ENCODE data around the gene IL4I1.

IL4I1 gene

DNA sequence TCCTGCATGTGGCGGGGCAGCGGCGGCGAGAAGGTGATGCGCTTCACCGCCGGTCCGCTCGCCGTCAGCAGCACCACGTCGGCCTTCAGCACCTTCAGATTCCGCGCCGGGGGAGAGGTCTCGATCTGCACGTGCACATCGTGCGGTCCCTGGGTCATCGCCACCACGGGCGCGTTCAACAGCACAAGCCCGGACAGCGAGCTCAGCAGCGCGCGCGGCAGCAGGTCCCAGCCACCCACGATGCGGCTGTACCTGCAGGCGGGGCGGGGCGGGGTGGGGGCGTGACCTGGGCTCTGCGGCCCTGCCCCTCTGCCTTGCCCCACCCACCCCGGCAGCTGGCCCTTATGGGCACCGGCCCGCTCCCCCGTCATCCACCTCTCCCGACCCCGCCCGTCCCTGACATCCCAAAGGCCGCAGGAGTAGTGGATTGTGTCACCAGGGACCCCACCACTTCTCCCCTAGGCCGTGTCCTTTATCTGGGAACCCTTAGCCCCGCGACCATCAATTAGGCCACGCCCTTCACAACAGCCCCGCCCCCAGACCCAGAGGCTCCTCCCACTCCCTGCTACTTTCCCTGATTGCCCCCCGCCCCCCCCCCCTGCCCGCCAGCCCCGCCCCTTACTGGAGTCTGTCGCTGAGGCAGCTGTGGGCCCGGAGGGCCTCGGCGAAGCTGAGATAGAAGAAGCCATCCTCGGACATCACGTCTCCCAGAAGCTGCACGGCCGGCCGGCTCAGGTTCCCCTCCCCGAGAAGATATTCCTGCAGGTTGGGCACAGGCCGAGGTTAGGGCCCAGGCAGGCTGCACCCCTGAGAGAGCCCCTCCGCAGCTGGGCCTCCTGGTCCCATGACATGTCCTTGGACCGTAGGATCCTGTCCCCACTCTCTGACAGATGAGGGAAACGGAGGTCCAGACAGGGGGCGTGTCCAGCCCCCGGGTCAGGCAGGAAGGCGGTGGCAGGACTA lies 6.1 kb downstream of the IL4I1 start:
- H3K4me1 ChIP-seq (ENCODE audit: control insufficient read depth, insufficient read depth, low read length), result peaks cover 4% of the 10 kb centered on the region
- peaks cover 9% of the 10 kb centered on the region for H3K36me3 ChIP-seq (ENCODE audit: control insufficient read depth, insufficient read depth, low read length, severe bottlenecking)
- no peak overlapping the region for H3K4me3 ChIP-seq (ENCODE audit: low read length)
- peak; percentile 39 for DNase-seq (ENCODE audit: low read depth)
- H3K9me3 ChIP-seq (ENCODE audit: control insufficient read depth, low read length), result no peaks in the 10 kb centered on the region
- H3K27me3 ChIP-seq (replicated peaks; ENCODE audit: control insufficient read depth, insufficient read depth, low read length), result peaks cover 5% of the 10 kb centered on the region
- H3K9ac ChIP-seq (ENCODE audit: low read length), result no peak overlapping the region

DNA sequence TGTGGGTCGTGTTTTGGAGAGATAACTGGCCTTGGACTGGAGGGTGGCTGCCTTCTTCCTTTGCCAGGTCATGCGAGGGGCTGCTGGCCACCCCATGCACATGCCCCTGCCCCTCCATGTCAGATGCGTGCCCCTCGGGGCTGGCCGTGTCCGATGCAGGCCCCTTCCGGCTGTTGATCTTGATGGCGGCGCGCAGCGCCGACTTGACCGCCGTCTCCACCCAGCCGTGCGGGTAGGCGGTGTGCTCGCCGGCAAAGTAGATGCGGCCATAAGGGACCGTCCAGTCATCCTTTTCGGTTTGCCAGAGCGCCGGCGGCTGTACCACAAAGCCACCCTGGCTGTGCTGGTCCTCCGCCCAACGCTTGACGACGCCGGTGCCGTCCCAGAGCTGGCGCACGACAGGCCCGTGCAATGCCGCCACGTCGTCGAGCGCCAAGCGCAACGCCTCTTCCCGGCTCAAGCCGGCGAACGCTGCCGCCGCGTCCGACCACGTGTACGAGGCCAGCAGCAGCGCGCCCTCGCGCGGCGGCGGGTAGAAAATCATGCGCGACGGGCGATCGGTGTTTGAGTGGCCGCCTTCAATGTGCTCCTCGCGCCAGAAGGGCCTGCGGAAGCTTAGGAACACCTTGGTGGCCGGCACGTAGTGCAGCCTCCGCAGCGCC lies 6.9 kb downstream of the IL4I1 start:
- H3K9me3 ChIP-seq (ENCODE audit: control insufficient read depth, low read length), result no peaks in the 10 kb centered on the region
- DNase-seq (ENCODE audit: low read depth), result peak; percentile 71
- H3K36me3 ChIP-seq (ENCODE audit: control insufficient read depth, insufficient read depth, low read length, severe bottlenecking), result peaks cover 15% of the 10 kb centered on the region
- H3K27me3 ChIP-seq (replicated peaks; ENCODE audit: control insufficient read depth, insufficient read depth, low read length), result peaks cover 5% of the 10 kb centered on the region
- no peak overlapping the region for H3K9ac ChIP-seq (ENCODE audit: low read length)
- H3K4me1 ChIP-seq (ENCODE audit: control insufficient read depth, insufficient read depth, low read length), result peaks cover 4% of the 10 kb centered on the region
- no peak overlapping the region for H3K4me3 ChIP-seq (ENCODE audit: low read length)

DNA sequence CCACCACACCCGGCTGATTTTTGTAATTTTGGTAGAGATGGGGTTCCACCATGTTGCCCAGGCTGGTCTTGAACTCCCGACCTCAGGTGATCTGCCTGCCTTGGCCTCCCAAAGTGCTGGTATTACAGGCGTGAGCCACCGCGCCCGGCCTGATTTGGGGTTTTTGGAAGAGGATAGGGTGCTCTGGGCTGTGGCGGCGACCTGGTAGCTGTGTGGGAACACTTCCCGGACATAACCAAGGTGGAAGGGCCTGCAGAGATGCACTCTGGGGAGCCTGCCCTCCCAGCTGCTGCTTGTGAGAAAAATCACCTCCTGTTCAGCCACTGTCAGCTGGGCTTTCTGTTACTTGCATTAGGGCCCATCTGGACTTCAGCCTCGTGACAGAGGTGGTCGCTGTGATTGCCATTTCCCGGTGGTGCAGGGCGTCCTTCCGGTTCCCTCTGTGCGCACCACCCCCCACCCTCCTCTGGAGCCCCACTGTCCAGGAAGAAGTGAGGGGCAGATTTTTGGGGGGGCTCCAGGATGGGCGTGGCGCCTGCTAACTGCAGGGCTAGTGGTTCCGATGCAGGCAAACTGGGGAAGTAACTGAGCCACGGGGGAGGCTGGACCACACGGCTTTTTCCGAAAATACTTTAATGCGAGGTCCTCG lies 7.5 kb downstream of the IL4I1 start:
- Histone ChIP-seq H3K36me3 (ENCODE audit: control insufficient read depth, insufficient read depth, low read length, severe bottlenecking) (peaks cover 21% of the 10 kb centered on the region), H3K9me3 (ENCODE audit: control insufficient read depth, low read length) (no peaks in the 10 kb centered on the region), H3K9ac (ENCODE audit: low read length) (no peak overlapping the region), H3K4me1 (ENCODE audit: control insufficient read depth, insufficient read depth, low read length) (peaks cover 4% of the 10 kb centered on the region), H3K27me3 (replicated peaks; ENCODE audit: control insufficient read depth, insufficient read depth, low read length) (peaks cover 5% of the 10 kb centered on the region), H3K4me3 (ENCODE audit: low read length) (no peak overlapping the region)
- no peak for DNase-seq (ENCODE audit: low read depth)

DNA sequence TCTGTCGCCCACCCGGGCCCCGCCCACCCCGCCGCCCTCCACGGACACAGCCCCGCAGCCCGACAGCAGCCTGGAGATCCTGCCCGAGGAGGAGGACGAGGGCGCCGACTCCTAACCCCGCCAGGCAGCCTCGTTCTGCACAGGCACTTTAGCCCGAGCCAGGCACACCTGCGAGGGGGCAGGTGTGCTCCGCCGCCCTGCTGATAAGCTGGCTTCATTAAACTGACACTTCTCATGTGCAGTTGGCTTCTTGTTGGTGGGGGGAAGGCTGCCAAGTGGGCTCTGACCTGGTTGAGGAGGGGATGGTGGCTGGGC lies 8.2 kb downstream of the IL4I1 start:
- no peak for DNase-seq (ENCODE audit: low read depth)
- peaks cover 5% of the 10 kb centered on the region for H3K27me3 ChIP-seq (replicated peaks; ENCODE audit: control insufficient read depth, insufficient read depth, low read length)

DNA sequence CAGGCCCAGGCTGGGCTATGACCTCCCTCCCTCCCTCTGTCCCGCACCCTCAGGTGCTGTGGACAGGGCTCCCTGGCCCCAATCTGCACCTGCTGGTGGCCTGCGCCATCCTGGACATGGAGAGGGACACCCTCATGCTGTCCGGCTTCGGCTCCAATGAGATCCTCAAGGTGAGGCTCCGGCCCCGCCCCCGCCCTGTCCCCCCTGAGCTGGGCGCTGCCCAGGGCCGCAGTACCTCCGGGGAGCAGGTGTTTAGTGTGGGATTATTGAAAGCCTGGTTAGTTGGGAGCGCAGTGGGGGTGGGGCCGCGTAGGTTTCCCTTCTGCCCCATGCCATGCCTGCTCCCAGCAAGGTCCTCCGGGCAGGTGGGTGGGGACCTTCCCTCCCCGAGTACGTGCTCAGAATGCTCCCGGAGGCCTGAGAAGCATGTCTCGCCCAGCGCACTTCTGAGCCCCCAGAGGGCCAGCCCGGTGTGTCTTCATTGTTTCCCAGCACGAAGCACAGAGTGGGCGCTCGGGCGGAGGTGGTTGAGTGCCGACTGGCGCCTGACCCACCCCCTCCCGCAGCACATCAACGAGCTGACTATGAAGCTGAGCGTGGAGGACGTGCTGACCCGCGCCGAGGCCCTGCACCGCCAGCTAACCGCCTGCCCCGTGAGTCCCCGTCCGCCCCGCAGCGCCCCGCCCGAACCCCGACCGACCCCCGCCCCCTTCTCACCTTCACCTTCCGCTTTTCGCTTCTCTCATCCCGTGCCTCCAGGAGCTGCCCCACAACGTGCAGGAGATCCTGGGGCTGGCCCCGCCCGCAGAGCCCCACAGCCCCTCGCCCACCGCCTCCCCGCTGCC lies 8.8 kb downstream of the IL4I1 start:
- no peak for DNase-seq (ENCODE audit: low read depth)
- H3K4me1 ChIP-seq (ENCODE audit: control insufficient read depth, insufficient read depth, low read length), result peaks cover 4% of the 10 kb centered on the region

More for the DNA sequence above, 8.2 kb downstream of the IL4I1 start:
- Histone ChIP-seq H3K4me1 (ENCODE audit: control insufficient read depth, insufficient read depth, low read length) (peaks cover 4% of the 10 kb centered on the region), H3K36me3 (ENCODE audit: control insufficient read depth, insufficient read depth, low read length, severe bottlenecking) (peaks cover 28% of the 10 kb centered on the region), H3K4me3 (ENCODE audit: low read length) (no peak overlapping the region), H3K9ac (ENCODE audit: low read length) (no peak overlapping the region), H3K9me3 (ENCODE audit: control insufficient read depth, low read length) (no peaks in the 10 kb centered on the region)

DNA sequence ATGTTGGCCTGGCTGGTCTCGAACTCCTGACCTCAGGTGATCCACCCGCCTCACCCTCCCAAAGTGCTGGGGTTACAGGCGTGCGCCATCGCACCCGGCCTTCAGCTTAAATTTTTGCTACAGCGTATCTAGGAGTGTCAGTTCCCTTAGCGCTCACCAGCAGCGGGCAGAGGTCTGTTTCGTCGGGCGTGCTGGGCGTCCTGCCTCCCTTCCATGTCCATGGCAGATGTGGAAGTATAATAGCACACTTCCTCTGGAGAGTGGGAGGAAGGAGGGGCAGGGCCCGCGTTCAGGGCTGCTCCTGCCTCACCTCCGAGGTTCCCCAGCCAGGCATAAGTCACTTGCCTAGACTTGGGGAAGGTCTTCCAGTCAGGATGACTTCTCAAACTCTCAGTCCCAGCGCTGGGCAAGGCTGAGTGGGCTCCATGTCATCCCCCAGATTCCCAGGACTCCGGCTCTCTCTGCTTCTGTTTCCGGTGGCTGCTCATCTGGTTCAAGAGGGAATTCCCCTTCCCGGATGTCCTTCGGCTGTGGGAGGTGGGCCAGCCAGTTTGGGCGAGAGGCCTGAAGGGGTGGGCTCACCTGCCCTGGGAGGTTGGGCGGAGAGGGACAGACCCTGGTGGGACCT lies 9.5 kb downstream of the IL4I1 start:
- Histone ChIP-seq H3K27me3 (replicated peaks; ENCODE audit: control insufficient read depth, insufficient read depth, low read length) (no peaks in the 10 kb centered on the region), H3K36me3 (ENCODE audit: control insufficient read depth, insufficient read depth, low read length, severe bottlenecking) (peaks cover 41% of the 10 kb centered on the region), H3K4me3 (ENCODE audit: low read length) (no peak overlapping the region), H3K9ac (ENCODE audit: low read length) (no peak overlapping the region), H3K9me3 (ENCODE audit: control insufficient read depth, low read length) (no peaks in the 10 kb centered on the region), H3K4me1 (ENCODE audit: control insufficient read depth, insufficient read depth, low read length) (peaks cover 4% of the 10 kb centered on the region)
- DNase-seq (ENCODE audit: low read depth), result no peak

More for the DNA sequence above, 8.8 kb downstream of the IL4I1 start:
- Histone ChIP-seq H3K27me3 (replicated peaks; ENCODE audit: control insufficient read depth, insufficient read depth, low read length) (peaks cover 3% of the 10 kb centered on the region), H3K36me3 (ENCODE audit: control insufficient read depth, insufficient read depth, low read length, severe bottlenecking) (peaks cover 34% of the 10 kb centered on the region), H3K9me3 (ENCODE audit: control insufficient read depth, low read length) (no peaks in the 10 kb centered on the region), H3K4me3 (ENCODE audit: low read length) (no peak overlapping the region), H3K9ac (ENCODE audit: low read length) (no peak overlapping the region)

DNA sequence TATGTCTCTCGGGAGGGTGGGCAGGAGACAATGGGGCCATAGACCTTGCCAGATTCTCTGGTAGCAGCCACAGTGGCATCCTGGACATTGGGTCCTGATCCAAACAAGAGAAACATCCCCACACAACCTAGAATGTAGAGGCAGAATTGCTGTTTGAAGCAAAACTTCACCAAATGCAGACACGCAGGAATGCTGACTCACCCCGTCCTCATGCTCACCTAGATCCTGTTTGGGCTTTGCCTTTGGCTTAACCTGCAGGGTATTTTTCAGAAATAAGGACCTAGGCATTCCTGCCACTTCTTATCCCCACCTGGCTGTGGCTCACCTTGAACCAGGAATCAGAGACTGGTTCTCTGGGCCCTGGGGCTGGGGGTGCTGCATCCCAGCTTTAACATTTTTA lies 11.9 kb downstream of the IL4I1 start:
- Histone ChIP-seq H3K36me3 (ENCODE audit: control insufficient read depth, insufficient read depth, low read length, severe bottlenecking) (peaks cover 63% of the 10 kb centered on the region), H3K9ac (ENCODE audit: low read length) (no peak overlapping the region), H3K4me3 (ENCODE audit: low read length) (no peak overlapping the region), H3K4me1 (ENCODE audit: control insufficient read depth, insufficient read depth, low read length) (no peaks in the 10 kb centered on the region), H3K27me3 (replicated peaks; ENCODE audit: control insufficient read depth, insufficient read depth, low read length) (no peaks in the 10 kb centered on the region), H3K9me3 (ENCODE audit: control insufficient read depth, low read length) (no peaks in the 10 kb centered on the region)
- no peak for DNase-seq (ENCODE audit: low read depth)

DNA sequence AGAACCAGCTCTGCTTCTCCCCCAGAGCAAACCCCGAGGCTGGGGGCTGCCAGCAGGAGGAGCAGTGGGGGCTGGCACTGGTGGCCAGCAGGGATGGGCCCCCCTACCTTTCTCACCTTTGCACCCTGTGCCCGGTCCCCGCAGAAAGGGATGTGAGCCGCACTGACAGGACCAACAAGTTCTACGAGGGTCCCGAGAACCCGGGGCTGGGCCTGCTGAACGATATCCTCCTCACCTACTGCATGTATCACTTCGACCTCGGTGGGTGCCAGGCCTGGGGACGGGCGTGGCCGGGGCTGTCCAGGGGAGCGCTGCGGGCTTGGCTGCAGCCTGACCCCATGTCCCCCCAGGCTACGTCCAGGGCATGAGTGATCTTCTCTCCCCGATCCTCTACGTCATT lies 12.6 kb downstream of the IL4I1 start:
- DNase-seq (ENCODE audit: low read depth), result no peak
- Histone ChIP-seq H3K9ac (ENCODE audit: low read length) (no peak overlapping the region), H3K4me1 (ENCODE audit: control insufficient read depth, insufficient read depth, low read length) (no peaks in the 10 kb centered on the region), H3K9me3 (ENCODE audit: control insufficient read depth, low read length) (no peaks in the 10 kb centered on the region), H3K4me3 (ENCODE audit: low read length) (no peak overlapping the region), H3K36me3 (ENCODE audit: control insufficient read depth, insufficient read depth, low read length, severe bottlenecking) (peaks cover 68% of the 10 kb centered on the region), H3K27me3 (replicated peaks; ENCODE audit: control insufficient read depth, insufficient read depth, low read length) (no peaks in the 10 kb centered on the region)

DNA sequence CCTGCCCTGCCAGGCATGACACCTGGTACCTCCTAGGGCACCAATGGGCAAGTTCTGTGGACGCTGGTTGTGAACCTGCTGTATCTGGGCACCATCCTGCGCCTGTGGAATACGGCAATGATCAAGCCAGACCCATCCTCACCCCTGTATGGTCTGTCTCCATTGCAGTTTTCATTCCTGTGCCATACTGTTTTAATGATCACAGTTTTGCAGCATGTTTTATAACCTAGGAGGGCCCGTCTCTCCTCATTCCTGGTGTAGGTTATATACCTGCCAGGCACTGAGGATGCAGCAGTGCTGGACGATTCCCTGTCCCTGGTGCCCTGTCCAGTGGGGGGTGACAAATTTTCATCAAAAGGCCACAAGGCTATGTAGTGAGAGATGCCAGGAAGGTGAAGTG lies 13.6 kb downstream of the IL4I1 start:
- H3K27me3 ChIP-seq (replicated peaks; ENCODE audit: control insufficient read depth, insufficient read depth, low read length), result no peaks in the 10 kb centered on the region
- H3K4me3 ChIP-seq (ENCODE audit: low read length), result no peak overlapping the region
- H3K9ac ChIP-seq (ENCODE audit: low read length), result no peak overlapping the region
- H3K4me1 ChIP-seq (ENCODE audit: control insufficient read depth, insufficient read depth, low read length), result peaks cover 8% of the 10 kb centered on the region
- no peaks in the 10 kb centered on the region for H3K9me3 ChIP-seq (ENCODE audit: control insufficient read depth, low read length)
- H3K36me3 ChIP-seq (ENCODE audit: control insufficient read depth, insufficient read depth, low read length, severe bottlenecking), result peaks cover 72% of the 10 kb centered on the region
- DNase-seq (ENCODE audit: low read depth), result no peak

DNA sequence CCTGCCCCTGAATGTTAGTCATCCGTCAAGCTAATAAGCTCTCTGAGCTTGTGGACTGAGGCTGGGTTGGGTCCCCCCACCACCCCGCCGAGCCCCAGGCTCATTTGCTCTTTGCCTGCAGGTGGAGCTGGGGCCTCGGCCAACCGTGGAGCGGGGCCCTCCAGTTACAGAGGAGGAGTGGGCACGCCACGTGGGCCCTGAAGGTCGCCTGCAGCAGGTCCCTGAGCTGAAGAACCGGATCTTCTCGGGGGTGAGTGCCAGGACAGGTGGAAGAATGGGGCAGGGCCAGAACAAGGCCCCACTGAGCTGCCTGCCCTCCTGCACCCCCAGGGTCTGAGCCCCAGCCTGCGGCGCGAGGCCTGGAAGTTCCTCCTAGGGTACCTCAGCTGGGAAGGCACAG lies 14.0 kb downstream of the IL4I1 start:
- DNase-seq (ENCODE audit: low read depth), result no peak
- Histone ChIP-seq H3K36me3 (ENCODE audit: control insufficient read depth, insufficient read depth, low read length, severe bottlenecking) (peaks cover 72% of the 10 kb centered on the region), H3K9ac (ENCODE audit: low read length) (no peak overlapping the region), H3K4me1 (ENCODE audit: control insufficient read depth, insufficient read depth, low read length) (peaks cover 8% of the 10 kb centered on the region), H3K4me3 (ENCODE audit: low read length) (no peak overlapping the region), H3K27me3 (replicated peaks; ENCODE audit: control insufficient read depth, insufficient read depth, low read length) (no peaks in the 10 kb centered on the region), H3K9me3 (ENCODE audit: control insufficient read depth, low read length) (no peaks in the 10 kb centered on the region)
